HEK293T (cell line): ENCODE measurements around the gene EXOSC7.
"Not testable (repeated sequence)": the region's sequence is repeated elsewhere in the genome, so short reads cannot be mapped to it uniquely, and the experiment has no call there.

ENCODE experiments used
- CTCF ChIA-PET: fragments of 350-600 bp; formaldehyde crosslinking; extraction: SDS; loops from one replicate; lab custom pipeline; 2021; ENCODE audit warnings: antibody characterized with exemption, inconsistent platforms; lab: Yijun Ruan, JAX
- POLR2A ChIA-PET: fragments of 350-600 bp; formaldehyde crosslinking; extraction: SDS; loops from one replicate; lab custom pipeline; 2020; ENCODE audit warnings: antibody characterized with exemption, inconsistent platforms; lab: Yijun Ruan, JAX
- DNase-seq: peaks from one replicate; pipeline ENCODE4 v3.0.0; 2012; ENCODE audit warnings: mixed read lengths; ENCODE audit errors: extremely low spot score
- ARNT ChIP-seq: fragments of 450-650 bp; IDR thresholded peaks from 2 replicates; pipeline ENCODE4 v1.6.1; 2017; ENCODE audit warnings: mild to moderate bottlenecking
- BHLHE40 ChIP-seq: fragments of 450-650 bp; IDR thresholded peaks from 2 replicates; pipeline ENCODE4 v1.6.1; 2016; ENCODE audit warnings: mild to moderate bottlenecking, moderate library complexity, borderline replicate concordance
- CTBP1 ChIP-seq: fragments of 450-650 bp; IDR thresholded peaks from 2 replicates; pipeline ENCODE4 v1.6.1; 2016; ENCODE audit warnings: borderline replicate concordance
- ELF4 ChIP-seq: fragments of 450-650 bp; IDR thresholded peaks from 2 replicates; pipeline ENCODE4 v1.6.1; 2017; ENCODE audit warnings: antibody characterized with exemption
- FOXA1 ChIP-seq: fragments of 450-650 bp; IDR thresholded peaks from 2 replicates; pipeline ENCODE4 v1.6.1; 2016; ENCODE audit warnings: mild to moderate bottlenecking
- FOXK2 ChIP-seq: fragments of 450-650 bp; IDR thresholded peaks from 2 replicates; pipeline ENCODE4 v1.6.1; 2016; ENCODE audit warnings: mild to moderate bottlenecking
- FOXM1 ChIP-seq: fragments of 450-650 bp; IDR thresholded peaks from 2 replicates; pipeline ENCODE4 v1.6.1; 2017; ENCODE audit warnings: mild to moderate bottlenecking, borderline replicate concordance
- HDGF ChIP-seq: fragments of 450-650 bp; IDR thresholded peaks from 2 replicates; pipeline ENCODE4 v1.6.1; 2017; ENCODE audit warnings: antibody characterized with exemption, borderline replicate concordance
- L3MBTL2 ChIP-seq: fragments of 450-650 bp; conservative IDR thresholded peaks from 2 replicates; pipeline ENCODE4 v1.6.1; 2016; ENCODE audit warnings: mild to moderate bottlenecking
- LEF1 ChIP-seq: fragments of 450-650 bp; IDR thresholded peaks from 2 replicates; pipeline ENCODE4 v1.6.1; 2017; ENCODE audit warnings: mild to moderate bottlenecking, borderline replicate concordance
- NFRKB ChIP-seq: fragments of 450-650 bp; IDR thresholded peaks from 2 replicates; pipeline ENCODE4 v1.6.1; 2016; ENCODE audit warnings: mild to moderate bottlenecking, moderate library complexity
- PKNOX1 ChIP-seq: fragments of 450-650 bp; IDR thresholded peaks from 2 replicates; pipeline ENCODE4 v1.6.1; 2016
- SP1 ChIP-seq: fragments of 450-650 bp; IDR thresholded peaks from 2 replicates; pipeline ENCODE4 v1.6.1; 2017
- SUZ12 ChIP-seq: fragments of 450-650 bp; IDR thresholded peaks from 2 replicates; pipeline ENCODE4 v1.6.1; 2016; ENCODE audit warnings: mild to moderate bottlenecking
- TARDBP ChIP-seq: fragments of 450-650 bp; IDR thresholded peaks from 2 replicates; pipeline ENCODE4 v1.6.1; 2016
- ZNF384 ChIP-seq: fragments of 450-650 bp; IDR thresholded peaks from 2 replicates; pipeline ENCODE4 v1.6.1; 2016

The EXOSC7 gene

GRCh38 chr3:44981220-44981619 lies 5.2 kb downstream of the EXOSC7 start:
- CTCF ChIA-PET: no interaction called here
- POLR2A ChIA-PET: no interaction called here
- DNase-seq: no peak
- TF ChIP-seq FOXA1 (no peak), SP1 (no peak), PKNOX1 (no peak), NFRKB (no peak), SUZ12 (no peak), ELF4 (no peak), CTBP1 (no peak), FOXM1 (no peak)

- no peak for TF ChIP-seq HDGF
- TF ChIP-seq CTBP1: no peak
- TF ChIP-seq ARNT: no peak
- TF ChIP-seq FOXA1: no peak
- TF ChIP-seq FOXM1: no peak
- TF ChIP-seq FOXK2: no peak
- TF ChIP-seq SP1: no peak
- no peak for TF ChIP-seq SUZ12
- TF ChIP-seq BHLHE40: no peak
- no peak for TF ChIP-seq ZNF384
- no peak for DNase-seq
- CTCF ChIA-PET: no interaction called here
- POLR2A ChIA-PET: no interaction called here
Measured at GRCh38 chr3:44981751-44982150, 5.7 kb downstream of the EXOSC7 start.

- no peak for DNase-seq
- ChIA-PET POLR2A (no interaction called here), CTCF (interaction anchor here (0.6 to 1.3 kb wide), 3 partner anchors 10 to 18 kb away, joined by 3 to 4 read pairs (median 3); no protein-coding TSS in a partner anchor)
- TF ChIP-seq CTBP1: no peak
- TF ChIP-seq ZNF384: no peak
- no peak for TF ChIP-seq TARDBP
- TF ChIP-seq L3MBTL2: no peak
- no peak for TF ChIP-seq HDGF
- no peak for TF ChIP-seq ELF4
- TF ChIP-seq ARNT: no peak
- TF ChIP-seq LEF1: no peak
- no peak for TF ChIP-seq FOXK2
- TF ChIP-seq FOXM1: no peak
- no peak for TF ChIP-seq SP1
Measured at GRCh38 chr3:44982817-44983216, 6.8 kb downstream of the EXOSC7 start.

GRCh38 chr3:44983484-44983941 lies 7.5 kb downstream of the EXOSC7 start:
- DNase-seq: no peak
- CTCF ChIA-PET: interaction anchor here (0.7 to 1.3 kb wide), 2 partner anchors 9 to 10 kb away, joined by 3 to 4 read pairs; no protein-coding TSS in a partner anchor
- POLR2A ChIA-PET: no interaction called here
- TF ChIP-seq HDGF (no peak), LEF1 (no peak), ELF4 (no peak), SUZ12 (no peak), NFRKB (no peak), FOXK2 (no peak), ZNF384 (no peak), CTBP1 (no peak), FOXA1 (no peak), FOXM1 (no peak), ARNT (no peak), SP1 (no peak), TARDBP (no peak), PKNOX1 (no peak), L3MBTL2 (no peak), BHLHE40 (no peak)

- DNase-seq: no peak
- no peak for TF ChIP-seq FOXM1
- TF ChIP-seq SUZ12: no peak
- no peak for TF ChIP-seq LEF1
- TF ChIP-seq TARDBP: no peak
- no peak for TF ChIP-seq ARNT
- no peak for TF ChIP-seq CTBP1
- TF ChIP-seq PKNOX1: no peak
- TF ChIP-seq ZNF384: no peak
- no peak for TF ChIP-seq L3MBTL2
- CTCF ChIA-PET: interaction anchor here (1.3 kb wide), 1 partner anchor 8 kb away, joined by 4 read pairs; no protein-coding TSS in a partner anchor
- POLR2A ChIA-PET: interaction anchor here (1.3 kb wide), 1 partner anchor 9 kb away, joined by 5 read pairs; the partner anchor contains the start of genes EXOSC7 and ZDHHC3
Measured at GRCh38 chr3:44984335-44984734, 8.3 kb downstream of the EXOSC7 start.

- DNase-seq, CTCF ChIA-PET: not testable (repeated sequence)
- POLR2A ChIA-PET: interaction anchor here (1.6 kb wide), 1 partner anchor 9 kb away, joined by 4 read pairs; no protein-coding TSS in a partner anchor
Measured at GRCh38 chr3:44986330-44986729, 10.3 kb downstream of the EXOSC7 start.

- TF ChIP-seq ELF4 (no peak), SP1 (no peak), CTBP1 (no peak), TARDBP (no peak), LEF1 (no peak), PKNOX1 (no peak)
- ChIA-PET POLR2A (interaction anchor here (1.6 kb wide), 1 partner anchor 10 kb away, joined by 4 read pairs; no protein-coding TSS in a partner anchor), CTCF (interaction anchor here (0.7 to 1.6 kb wide), 2 partner anchors 10 to 13 kb away, joined by 3 to 5 read pairs; no protein-coding TSS in a partner anchor)
- no peak for DNase-seq
Measured at GRCh38 chr3:44987332-44987731, 11.3 kb downstream of the EXOSC7 start.
